GM21515 (cell line): Measurements from ENCODE around the gene ADGRD1.

Experiments
- ATAC-seq: cut with Tn5 transposase; IDR thresholded peaks from one replicate; pipeline ENCODE4 v1.9.1; 2021; ENCODE audit not compliant: unreplicated experiment

The ADGRD1 gene

DNA sequence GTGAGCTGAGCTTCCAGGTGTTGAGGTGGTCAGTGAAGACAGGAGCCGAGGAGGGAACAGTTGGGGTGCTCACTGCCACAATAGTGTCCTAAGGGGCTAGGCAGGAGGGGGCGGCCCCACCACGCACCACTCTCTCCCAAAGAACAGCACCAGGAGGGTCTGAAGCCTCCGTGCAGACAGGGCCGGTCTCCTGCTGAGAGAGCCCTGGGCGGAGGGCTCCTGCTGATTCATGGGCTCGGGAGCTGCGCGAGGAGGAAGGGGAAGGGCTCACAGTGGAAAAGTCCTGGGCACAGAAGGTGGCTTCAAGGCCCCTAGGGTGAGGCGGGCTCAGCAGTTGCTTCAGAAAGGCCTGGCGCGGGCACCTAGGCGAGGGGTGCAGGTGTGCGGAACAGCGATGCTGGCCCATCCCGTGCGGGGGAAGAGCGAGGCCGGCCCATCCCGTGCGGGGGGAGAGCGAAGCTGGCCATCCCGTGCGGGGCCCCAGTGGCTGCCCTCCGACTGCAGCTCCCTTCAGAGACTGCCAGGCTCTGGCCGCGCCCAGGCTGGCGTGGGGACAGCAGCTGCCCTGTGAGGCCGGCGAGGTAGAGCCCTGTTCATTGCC is 176.7 kb downstream of the ADGRD1 start:
- no peak for ATAC-seq

DNA sequence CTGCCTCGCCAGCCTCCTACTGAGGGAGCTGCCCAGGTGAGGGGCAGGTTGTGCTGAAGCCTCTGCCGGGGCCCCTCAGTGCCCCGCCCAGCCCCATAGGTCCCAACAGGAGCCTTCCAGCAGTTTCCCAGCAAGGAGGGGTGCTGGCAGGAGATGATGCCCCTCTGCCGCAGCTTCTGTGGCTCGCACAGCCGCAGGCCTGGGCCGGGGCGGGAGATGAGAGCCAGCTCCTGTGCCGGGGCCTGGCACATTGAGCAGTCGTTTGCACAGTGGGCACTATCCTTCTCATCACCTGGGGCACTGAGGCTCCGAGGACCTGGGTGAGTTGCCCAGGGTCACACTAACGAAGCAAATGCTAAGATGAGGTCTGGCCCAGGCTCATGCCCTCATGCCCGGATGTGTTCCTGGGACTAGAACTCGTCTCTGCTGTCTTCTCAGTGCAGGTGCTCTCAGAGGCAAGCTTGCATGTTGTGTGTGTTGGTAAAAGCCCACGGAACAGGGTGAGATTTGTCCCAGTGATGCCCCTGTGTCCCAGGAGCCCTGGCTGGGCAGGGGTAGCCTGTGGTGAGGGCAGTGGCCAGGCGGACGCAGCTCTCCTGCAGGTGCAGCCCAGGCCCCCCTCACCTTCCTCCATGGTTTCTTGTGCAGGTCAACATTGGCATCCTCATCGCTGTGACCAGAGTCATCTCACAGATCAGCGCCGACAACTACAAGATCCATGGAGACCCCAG is 177.5 kb downstream of the ADGRD1 start:
- ATAC-seq, result no peak

DNA sequence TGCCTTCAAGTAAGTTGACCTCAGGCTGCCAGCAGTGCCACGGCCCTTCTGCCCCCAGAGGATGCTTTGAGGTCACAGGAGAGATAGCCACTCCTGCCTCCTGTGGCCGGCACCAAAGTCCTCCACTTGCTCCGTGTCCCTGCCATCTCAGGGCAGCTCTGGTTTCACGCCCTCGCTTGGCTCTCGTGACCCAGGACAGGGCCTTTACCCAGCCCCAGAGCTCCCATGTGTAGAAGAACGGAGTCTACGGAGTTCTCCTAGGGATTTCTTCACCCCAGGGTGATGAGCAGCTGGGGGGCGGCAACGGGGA is 178.1 kb downstream of the ADGRD1 start:
- no peak for ATAC-seq

DNA sequence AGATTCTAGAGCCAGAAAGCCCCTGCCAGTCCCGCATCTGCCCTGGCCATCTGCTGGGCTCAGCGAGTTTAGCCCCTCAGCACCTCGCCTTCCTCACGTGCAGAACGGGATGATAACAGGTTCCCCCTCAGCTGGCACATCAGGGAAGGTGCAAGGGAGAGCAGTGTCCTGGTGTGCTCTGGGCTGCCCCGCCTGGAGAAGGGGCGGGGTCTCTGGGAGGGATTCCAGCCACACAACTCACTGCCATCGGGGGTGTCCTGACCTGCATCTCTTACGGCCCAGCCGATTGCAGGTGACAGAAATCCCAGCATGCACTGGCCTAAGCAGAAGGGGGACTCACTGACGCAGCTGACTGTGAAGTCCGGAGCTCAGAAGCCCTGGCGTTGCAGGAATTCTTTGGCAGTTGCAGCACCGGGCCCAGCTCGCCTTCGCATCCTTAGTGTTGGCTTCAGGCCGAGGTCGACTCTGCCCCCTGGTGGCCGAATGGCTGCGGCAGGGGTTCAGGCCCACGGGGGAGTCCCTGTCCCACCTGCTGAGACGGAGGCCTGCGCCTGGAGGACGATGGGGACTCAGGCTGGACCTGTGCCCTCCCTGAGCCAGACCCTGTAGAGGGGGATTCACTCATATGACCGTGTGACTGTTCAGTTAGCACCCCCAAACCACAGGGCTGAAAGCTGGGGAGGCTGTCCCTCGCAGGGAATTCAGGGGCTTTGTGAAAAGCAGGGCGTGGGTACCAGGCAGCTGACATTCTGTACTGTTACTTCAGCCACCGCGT is 178.6 kb downstream of the ADGRD1 start:
- peak; percentile 70 for ATAC-seq

GRCh38 chr12:131133015-131133905 is 179.6 kb downstream of the ADGRD1 start:
- ATAC-seq, result no peak

DNA sequence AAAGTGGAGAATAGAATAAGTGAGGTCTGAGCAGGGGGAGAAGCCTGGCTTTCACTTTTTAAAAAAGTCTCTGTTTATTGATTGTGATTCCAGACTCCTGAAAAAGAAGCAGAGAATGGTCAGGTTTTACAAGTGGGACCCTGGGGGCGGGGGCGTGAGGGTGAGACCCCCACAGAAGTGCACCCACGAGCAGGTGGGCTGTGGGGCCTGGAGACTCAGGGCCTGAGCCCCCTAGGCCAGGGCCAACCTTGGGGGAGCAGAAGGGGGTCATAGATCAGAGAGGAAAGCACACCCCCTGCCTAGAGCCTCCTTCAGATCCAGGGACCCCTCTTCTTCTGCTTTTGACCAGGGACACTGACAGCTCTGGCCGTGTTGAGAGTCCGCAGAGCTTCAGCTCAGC is 180.3 kb downstream of the ADGRD1 start:
- ATAC-seq, result no peak

- ATAC-seq, result no peak
These were observed 181.0 kb downstream of the ADGRD1 start for GRCh38 chr12:131134523-131135310.

DNA sequence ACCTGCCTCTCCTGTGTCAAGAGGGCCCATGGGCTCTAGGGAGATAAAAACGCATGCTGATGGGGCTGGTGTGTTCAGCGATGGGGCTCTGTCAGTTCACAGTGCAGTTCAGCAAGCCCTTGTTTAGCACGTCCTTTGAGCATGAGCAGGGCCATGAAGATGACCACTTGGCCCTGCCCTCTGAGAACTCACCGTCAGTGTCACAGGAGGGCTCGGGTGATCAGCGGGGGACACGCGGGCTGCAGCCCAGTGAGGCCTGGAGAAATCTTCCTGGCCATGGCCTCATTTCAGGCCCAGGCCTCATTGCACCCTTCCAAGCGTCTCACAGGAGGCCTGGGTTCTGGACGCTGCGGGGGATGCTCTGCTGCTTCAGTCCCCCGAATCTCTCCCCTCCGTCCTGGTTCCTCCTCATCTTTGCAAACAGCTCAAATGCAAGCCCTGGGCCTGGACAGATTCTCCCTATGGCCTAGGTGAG is 181.6 kb downstream of the ADGRD1 start:
- ATAC-seq, result no peak

DNA sequence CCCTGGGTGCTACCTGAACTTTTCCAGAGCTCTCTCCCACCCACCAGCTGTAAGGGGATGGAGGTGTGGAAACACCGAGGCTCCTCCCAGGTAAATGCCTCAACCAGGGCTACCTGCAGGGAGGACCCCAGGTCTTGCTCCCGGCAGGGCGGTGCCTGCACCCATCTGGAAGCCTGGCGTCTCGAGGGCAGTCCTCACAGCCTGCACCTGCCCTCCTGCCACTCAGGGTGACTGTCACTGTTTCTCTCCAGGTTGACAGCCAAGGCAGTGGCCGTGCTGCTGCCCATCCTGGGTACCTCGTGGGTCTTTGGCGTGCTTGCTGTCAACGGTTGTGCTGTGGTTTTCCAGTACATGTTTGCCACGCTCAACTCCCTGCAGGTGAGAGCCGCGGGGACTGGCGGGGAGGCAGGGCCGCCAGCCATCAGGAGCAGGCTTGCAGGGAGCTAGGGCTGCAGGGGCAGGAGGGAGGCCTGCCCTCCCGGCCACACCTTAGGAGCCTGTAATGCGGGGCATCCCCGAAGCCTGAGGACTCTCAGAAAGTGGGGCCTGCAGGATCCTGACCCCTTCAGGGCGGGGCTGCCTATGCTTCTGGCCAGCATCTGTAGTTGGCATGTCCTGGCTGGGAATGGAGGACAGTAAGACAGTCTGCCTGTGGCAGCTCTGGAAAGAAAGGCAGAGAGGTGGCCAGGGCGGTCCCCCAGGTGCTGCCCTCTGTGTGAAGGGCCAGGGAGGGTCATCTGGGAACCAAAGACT is 182.3 kb downstream of the ADGRD1 start:
- no peak for ATAC-seq

DNA sequence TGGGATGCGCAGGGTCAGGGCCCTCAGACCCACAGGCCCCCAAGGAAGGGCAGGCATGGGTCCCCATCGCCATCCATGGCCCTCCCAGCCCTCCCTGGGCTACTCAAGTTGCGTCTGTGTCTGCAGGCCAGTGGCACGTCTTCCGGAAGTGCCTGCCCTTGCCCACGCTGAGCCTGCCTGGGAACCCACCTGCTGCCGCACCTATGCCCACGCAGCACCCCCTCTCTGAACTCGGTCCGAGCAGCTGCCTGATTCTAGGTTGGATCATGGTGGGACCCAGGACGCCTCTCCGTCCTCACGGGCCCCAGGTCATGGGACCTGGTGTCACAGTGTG is 182.8 kb downstream of the ADGRD1 start:
- no peak for ATAC-seq

DNA sequence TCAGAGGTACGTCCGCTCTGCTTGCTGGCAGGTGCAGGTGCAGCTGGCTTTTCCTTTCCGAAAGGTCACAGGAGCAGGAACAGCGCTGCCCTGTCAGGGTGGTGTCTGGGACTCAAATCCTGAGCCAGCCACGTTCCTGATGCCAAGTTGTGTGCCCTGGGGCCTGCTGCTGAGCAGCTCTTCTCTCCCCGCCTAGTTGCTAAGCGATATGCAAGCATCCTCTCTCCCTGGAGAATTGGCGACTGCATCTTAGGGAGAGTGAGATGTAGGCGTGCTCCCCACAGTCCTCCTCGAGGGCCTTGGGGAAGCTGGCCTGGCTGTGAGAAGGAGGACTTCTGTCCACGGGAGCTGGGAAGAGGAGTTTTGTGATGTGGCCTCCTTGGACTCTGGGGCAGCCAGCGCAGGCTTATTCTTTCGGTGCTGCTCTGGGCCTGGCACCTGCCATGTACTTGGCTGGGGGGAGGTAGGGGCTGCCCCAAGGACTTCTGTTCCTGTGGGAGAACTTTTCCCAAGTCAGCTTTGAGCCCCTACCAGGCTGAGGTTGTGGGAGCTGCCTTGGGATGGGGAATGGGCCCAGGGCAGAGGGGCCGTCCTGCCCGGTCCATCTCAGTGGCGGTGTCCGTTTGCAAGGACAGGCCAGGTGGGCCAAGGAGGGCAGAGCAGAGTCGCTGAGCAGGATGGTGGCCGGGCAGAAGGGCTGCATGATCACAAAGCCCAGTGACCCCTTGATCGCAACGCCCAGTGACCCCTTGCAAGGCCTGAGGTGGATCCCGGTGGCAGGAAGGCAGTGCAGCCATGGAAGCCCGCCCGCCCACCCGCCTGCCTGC is 183.5 kb downstream of the ADGRD1 start:
- no peak for ATAC-seq

GRCh38 chr12:131137836-131138637 is 184.3 kb downstream of the ADGRD1 start:
- no peak for ATAC-seq

DNA sequence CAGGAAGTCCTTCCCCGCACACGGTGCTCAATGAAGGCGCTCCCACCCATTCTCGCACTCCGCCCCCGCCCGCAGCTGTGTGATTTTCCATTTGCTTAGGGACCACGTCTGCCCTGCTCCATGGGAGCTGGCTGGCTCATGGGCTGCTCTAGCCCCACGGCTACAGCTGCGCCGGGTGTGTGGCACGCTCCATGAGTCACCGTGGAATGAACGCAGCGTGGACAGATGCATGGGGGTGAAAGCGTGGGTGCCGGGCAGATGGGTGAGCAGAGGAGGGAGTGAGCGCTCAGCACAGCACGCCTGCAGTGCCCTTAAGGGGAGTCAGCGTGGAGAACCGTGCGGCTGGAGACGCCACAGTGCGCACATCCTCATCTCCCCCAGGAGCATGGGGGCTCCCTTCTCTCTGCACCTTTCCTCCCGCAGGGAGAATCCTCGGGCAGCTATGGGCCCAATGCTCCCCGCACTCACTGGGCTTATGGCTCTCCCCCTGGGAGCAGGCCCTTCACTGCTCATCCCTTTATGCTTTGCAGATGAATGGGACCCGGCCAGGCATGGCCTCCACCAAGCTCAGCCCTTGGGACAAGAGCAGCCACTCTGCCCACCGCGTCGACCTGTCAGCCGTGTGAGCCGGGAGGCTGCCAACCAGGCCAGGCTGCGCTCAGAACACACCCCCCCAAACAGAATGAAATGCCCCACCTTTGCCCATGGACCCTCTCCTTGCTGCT is 185.1 kb downstream of the ADGRD1 start:
- ATAC-seq, result no peak

GRCh38 chr12:131139363-131140068 is 185.8 kb downstream of the ADGRD1 start:
- no peak for ATAC-seq

DNA sequence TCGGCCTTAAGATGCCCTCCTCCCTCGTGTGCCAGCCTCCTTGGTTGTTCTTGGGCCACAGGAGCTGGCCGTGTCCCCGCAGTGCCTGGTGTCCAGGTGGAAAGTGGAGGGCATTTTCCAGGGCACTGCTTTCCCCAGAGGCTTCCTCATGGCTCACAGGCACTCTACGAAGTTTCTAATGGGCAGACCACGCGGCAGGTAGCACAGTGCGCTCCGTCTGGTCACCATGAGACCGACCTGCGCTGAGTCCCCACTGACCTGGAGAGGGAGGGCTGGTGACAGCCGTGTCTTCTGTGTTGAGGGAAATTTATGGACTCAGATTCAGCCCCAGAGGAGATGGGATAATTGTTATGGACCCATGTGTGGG is 186.3 kb downstream of the ADGRD1 start:
- ATAC-seq, result no peak

DNA sequence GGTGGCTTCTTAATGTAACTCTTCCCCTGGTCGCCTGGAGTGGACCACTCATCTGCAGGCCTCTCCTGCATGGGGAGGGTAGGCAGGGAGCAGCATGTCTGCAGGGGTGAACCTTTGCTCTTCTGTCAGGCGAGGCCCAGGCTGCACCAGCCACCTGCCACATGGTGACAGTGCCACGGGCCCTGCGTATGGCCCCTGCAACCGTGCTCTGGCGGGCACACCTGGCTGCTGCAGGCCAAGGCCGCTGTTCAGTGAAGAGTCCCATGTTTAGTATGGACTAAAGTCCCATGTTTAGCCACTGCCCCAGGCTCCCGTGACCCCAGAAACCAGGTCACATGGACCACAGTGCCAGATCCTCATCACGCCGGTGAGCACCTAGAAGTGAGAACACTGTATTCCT is 187.0 kb downstream of the ADGRD1 start:
- ATAC-seq, result no peak

GRCh38 chr12:131141514-131141913 is 187.8 kb downstream of the ADGRD1 start:
- ATAC-seq, result no peak
